Uterus (tissue), 2 donors: Measurements from ENCODE around the gene CFAP77.

Experiments
- CTCF ChIP-seq, 4 experiments: fragments of 200-600 bp in 2 of 4; fragments of 450-650 bp in 2 of 4; sonication (generic) in 2 of 4; IDR thresholded peaks; one replicate each; pipeline ENCODE4 v1.5.1; 2016 to 2019; ENCODE audit warnings: antibody characterized with exemption in 4 of 4, mild to moderate bottlenecking in 2 of 4, moderate library complexity in 1 of 4
- POLR2A ChIP-seq, 2 donors: fragments of 450-650 bp; IDR thresholded peaks; one replicate each; pipeline ENCODE4 v1.6.1; 2016; ENCODE audit warnings: antibody characterized with exemption in 2 of 2, mild to moderate bottlenecking in 1 of 2, moderate library complexity in 1 of 2

GRCh38 chr9:132556714-132557113 lies 146.7 kb downstream of the CFAP77 start:
- no peak for TF ChIP-seq CTCF (IDR thresholded peaks at IDR 0.05)
- TF ChIP-seq POLR2A (IDR thresholded peaks at IDR 0.05) = no peak
